Measurements from ENCODE around the gene E2F8. TPM values are rescaled to one million over a fixed set of nuclear protein-coding genes. Genes with fewer than 3 reads are reported as not detected.

The E2F8 gene
- total RNA-seq, 1 experiment from 2014 or later, result 10.7 TPM

DNA sequence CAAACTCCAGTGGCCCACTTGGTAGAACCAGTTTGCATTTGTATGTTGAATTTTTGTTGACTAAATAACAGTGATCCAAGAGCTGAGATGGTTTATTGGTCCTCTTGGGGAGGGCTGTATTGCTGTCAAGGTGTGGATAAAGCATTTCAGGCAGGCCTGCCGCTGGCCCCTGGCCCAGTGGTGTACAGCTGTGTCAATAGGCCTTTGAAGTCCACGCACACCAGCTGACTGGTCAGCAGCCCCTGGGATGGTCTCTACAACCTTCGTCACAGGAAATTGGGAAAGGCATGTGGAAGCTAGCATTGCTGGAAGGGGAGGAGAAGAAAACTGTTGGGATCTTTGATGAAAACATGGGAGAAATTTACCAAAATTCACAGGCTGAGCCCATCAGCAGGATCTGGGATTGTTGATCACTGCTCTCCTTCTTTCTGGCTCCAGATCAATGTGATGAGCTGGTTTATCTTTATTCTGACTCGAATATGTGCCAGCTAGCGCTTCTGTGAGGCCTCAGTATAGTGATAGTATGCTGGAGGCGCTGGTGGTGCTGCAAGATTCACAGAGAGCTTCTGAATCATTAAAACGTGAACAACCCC, 12.5 kb upstream of the E2F8 start:
- Mint-ChIP-seq H3K27ac (no peak overlapping the region), H3K9me3 (peaks cover 35% of the 10 kb centered on the region), H3K36me3 (peaks cover 15% of the 10 kb centered on the region), H3K27me3 (ENCODE audit: low read depth) (peaks cover 12% of the 10 kb centered on the region), H3K4me3 (no peak overlapping the region), H3K4me1 (no peaks in the 10 kb centered on the region)
- DNase-seq (ENCODE audit: low spot score), result no peak
- POLR2A ChIA-PET, result no interaction called here
- TF ChIP-seq GABPB1 (CRISPR knock-in tag; IDR thresholded peaks at IDR 0.05) (no peak), GTF2I (CRISPR knock-in tag; conservative IDR thresholded peaks at IDR 0.05) (no peak), MYBL2 (CRISPR knock-in tag; IDR thresholded peaks at IDR 0.05) (no peak)
- ATAC-seq, result no peak
- CTCF ChIA-PET, result interaction anchor here (1.5 to 2.6 kb wide), 2 partner anchors 13 to 182 kb away, joined by 3 to 11 read pairs; partner anchors contain the start of gene E2F8

DNA sequence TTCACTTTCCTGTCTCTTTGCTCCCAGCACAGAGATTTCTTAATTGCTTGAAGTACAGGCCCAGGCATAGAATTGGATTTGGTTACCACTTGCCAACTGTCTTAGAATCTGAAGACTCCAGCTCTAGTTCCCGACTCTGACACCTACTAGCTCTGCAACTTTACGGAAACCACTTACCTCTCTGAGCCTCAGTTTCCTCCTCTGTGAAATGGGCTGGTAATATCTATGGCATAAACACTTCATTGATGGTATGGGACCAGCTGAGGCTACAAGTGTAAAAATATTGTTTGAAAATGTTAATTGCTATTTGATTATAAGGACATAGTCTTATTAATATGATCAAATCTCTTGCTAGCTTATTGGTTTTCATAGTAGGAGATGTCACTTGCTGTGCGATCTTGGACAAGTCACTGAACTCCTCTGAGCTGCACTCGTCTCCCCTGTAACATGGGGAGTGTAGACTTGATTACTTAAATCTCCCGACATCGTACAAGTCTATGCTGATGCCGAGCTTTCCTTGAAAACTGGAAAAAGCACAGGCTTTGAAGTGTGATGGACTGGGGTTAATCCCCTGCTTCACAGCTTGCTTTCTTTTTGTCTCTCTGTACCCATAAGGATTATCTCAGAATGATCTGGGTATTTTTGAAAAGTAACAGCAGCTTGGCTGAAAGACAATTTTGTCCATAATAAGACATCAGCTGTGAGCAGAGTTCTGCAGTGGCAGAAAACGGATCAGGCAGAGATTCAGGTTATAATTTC, 11.8 kb upstream of the E2F8 start:
- CTCF ChIA-PET, result interaction anchor here (1.0 to 2.6 kb wide), 3 partner anchors 7 to 181 kb away, joined by 3 to 11 read pairs (median 3); partner anchors contain the start of gene E2F8
- TF ChIP-seq, protein P1, sequence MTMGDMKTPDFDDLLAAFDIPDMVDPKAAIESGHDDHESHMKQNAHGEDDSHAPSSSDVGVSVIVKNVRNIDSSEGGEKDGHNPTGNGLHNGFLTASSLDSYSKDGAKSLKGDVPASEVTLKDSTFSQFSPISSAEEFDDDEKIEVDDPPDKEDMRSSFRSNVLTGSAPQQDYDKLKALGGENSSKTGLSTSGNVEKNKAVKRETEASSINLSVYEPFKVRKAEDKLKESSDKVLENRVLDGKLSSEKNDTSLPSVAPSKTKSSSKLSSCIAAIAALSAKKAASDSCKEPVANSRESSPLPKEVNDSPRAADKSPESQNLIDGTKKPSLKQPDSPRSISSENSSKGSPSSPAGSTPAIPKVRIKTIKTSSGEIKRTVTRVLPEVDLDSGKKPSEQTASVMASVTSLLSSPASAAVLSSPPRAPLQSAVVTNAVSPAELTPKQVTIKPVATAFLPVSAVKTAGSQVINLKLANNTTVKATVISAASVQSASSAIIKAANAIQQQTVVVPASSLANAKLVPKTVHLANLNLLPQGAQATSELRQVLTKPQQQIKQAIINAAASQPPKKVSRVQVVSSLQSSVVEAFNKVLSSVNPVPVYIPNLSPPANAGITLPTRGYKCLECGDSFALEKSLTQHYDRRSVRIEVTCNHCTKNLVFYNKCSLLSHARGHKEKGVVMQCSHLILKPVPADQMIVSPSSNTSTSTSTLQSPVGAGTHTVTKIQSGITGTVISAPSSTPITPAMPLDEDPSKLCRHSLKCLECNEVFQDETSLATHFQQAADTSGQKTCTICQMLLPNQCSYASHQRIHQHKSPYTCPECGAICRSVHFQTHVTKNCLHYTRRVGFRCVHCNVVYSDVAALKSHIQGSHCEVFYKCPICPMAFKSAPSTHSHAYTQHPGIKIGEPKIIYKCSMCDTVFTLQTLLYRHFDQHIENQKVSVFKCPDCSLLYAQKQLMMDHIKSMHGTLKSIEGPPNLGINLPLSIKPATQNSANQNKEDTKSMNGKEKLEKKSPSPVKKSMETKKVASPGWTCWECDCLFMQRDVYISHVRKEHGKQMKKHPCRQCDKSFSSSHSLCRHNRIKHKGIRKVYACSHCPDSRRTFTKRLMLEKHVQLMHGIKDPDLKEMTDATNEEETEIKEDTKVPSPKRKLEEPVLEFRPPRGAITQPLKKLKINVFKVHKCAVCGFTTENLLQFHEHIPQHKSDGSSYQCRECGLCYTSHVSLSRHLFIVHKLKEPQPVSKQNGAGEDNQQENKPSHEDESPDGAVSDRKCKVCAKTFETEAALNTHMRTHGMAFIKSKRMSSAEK (CRISPR knock-in tag; IDR thresholded peaks at IDR 0.05; ENCODE audit: borderline replicate concordance), result no peak
- TF ChIP-seq NFYB (CRISPR knock-in tag; conservative IDR thresholded peaks at IDR 0.05; ENCODE audit: low read depth) (no peak), ZNF121 (CRISPR knock-in tag; IDR thresholded peaks at IDR 0.05) (no peak), MXD4 (CRISPR knock-in tag; IDR thresholded peaks at IDR 0.05; ENCODE audit: borderline replicate concordance) (no peak), RORB (CRISPR knock-in tag; IDR thresholded peaks at IDR 0.05) (no peak), ZNF263 (CRISPR knock-in tag; IDR thresholded peaks at IDR 0.05; ENCODE audit: low read depth) (no peak), PRRX2 (CRISPR knock-in tag; IDR thresholded peaks at IDR 0.05) (no peak), NR1H2 (CRISPR knock-in tag; IDR thresholded peaks at IDR 0.05) (no peak), TEAD4 (CRISPR knock-in tag; IDR thresholded peaks at IDR 0.05) (no peak)
- TF ChIP-seq, protein P2, sequence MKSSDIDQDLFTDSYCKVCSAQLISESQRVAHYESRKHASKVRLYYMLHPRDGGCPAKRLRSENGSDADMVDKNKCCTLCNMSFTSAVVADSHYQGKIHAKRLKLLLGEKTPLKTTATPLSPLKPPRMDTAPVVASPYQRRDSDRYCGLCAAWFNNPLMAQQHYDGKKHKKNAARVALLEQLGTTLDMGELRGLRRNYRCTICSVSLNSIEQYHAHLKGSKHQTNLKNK (CRISPR knock-in tag; IDR thresholded peaks at IDR 0.05), result no peak
- TF ChIP-seq, protein P3, sequence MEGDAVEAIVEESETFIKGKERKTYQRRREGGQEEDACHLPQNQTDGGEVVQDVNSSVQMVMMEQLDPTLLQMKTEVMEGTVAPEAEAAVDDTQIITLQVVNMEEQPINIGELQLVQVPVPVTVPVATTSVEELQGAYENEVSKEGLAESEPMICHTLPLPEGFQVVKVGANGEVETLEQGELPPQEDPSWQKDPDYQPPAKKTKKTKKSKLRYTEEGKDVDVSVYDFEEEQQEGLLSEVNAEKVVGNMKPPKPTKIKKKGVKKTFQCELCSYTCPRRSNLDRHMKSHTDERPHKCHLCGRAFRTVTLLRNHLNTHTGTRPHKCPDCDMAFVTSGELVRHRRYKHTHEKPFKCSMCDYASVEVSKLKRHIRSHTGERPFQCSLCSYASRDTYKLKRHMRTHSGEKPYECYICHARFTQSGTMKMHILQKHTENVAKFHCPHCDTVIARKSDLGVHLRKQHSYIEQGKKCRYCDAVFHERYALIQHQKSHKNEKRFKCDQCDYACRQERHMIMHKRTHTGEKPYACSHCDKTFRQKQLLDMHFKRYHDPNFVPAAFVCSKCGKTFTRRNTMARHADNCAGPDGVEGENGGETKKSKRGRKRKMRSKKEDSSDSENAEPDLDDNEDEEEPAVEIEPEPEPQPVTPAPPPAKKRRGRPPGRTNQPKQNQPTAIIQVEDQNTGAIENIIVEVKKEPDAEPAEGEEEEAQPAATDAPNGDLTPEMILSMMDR (IDR thresholded peaks at IDR 0.05), result no peak
- TF ChIP-seq, protein P4, sequence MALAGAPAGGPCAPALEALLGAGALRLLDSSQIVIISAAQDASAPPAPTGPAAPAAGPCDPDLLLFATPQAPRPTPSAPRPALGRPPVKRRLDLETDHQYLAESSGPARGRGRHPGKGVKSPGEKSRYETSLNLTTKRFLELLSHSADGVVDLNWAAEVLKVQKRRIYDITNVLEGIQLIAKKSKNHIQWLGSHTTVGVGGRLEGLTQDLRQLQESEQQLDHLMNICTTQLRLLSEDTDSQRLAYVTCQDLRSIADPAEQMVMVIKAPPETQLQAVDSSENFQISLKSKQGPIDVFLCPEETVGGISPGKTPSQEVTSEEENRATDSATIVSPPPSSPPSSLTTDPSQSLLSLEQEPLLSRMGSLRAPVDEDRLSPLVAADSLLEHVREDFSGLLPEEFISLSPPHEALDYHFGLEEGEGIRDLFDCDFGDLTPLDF (CRISPR knock-in tag; IDR thresholded peaks at IDR 0.05), result no peak
- TF ChIP-seq, protein P5, sequence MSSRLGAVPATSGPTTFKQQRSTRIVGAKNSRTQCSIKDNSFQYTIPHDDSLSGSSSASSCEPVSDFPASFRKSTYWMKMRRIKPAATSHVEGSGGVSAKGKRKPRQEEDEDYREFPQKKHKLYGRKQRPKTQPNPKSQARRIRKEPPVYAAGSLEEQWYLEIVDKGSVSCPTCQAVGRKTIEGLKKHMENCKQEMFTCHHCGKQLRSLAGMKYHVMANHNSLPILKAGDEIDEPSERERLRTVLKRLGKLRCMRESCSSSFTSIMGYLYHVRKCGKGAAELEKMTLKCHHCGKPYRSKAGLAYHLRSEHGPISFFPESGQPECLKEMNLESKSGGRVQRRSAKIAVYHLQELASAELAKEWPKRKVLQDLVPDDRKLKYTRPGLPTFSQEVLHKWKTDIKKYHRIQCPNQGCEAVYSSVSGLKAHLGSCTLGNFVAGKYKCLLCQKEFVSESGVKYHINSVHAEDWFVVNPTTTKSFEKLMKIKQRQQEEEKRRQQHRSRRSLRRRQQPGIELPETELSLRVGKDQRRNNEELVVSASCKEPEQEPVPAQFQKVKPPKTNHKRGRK (CRISPR knock-in tag; IDR thresholded peaks at IDR 0.05; ENCODE audit: borderline replicate concordance), result no peak
- DNase-seq (ENCODE audit: low spot score) (no peak), ATAC-seq (no peak)
- Mint-ChIP-seq H3K9me3 (peaks cover 41% of the 10 kb centered on the region), H3K27ac (no peak overlapping the region), H3K36me3 (peaks cover 19% of the 10 kb centered on the region), H3K4me3 (no peak overlapping the region), H3K27me3 (ENCODE audit: low read depth) (peaks cover 18% of the 10 kb centered on the region), H3K4me1 (no peaks in the 10 kb centered on the region)
- POLR2A ChIA-PET, result no interaction called here
